GM21447 (cell line): Measurements from ENCODE around the gene CR1L.

Experiments used
- ATAC-seq: cut with Tn5 transposase; IDR thresholded peaks from one replicate; pipeline ENCODE4 v1.9.1; 2021; ENCODE audit not compliant: unreplicated experiment

The CR1L gene

GRCh38 chr1:207742850-207743555, 98.1 kb downstream of the CR1L start:
- ATAC-seq, result no peak

- ATAC-seq, result no peak
Measured at GRCh38 chr1:207744000-207744534, 99.1 kb downstream of the CR1L start.

- no peak for ATAC-seq
Measured at GRCh38 chr1:207745285-207745684, 100.4 kb downstream of the CR1L start.

GRCh38 chr1:207745839-207746767, 101.2 kb downstream of the CR1L start:
- no peak for ATAC-seq

- no peak for ATAC-seq
Measured at GRCh38 chr1:207747627-207748492, 102.9 kb downstream of the CR1L start.

GRCh38 chr1:207748737-207749528, 104.0 kb downstream of the CR1L start:
- ATAC-seq, result no peak

- no peak for ATAC-seq
Measured at GRCh38 chr1:207750631-207751305, 105.8 kb downstream of the CR1L start.

- ATAC-seq, result peak; percentile 1
Measured at GRCh38 chr1:207751463-207751789, 106.5 kb downstream of the CR1L start.

- peak; percentile 94 for ATAC-seq
Measured at GRCh38 chr1:207751790-207752455, 107.0 kb downstream of the CR1L start, which contains the start of gene CD46. Gene CD46 (plus strand): TSS chr1:207752054. CDS start chr1:207752213, 159 bp downstream.

- peak; percentile 36 for ATAC-seq
Measured at GRCh38 chr1:207752456-207752998, 107.6 kb downstream of the CR1L start.

- ATAC-seq, result no peak
Measured at GRCh38 chr1:207753611-207754010, 108.7 kb downstream of the CR1L start.

GRCh38 chr1:207754011-207754410, 109.1 kb downstream of the CR1L start:
- ATAC-seq, result no peak

GRCh38 chr1:207754974-207755700, 110.2 kb downstream of the CR1L start:
- ATAC-seq, result no peak

- ATAC-seq, result no peak
Measured at GRCh38 chr1:207755846-207756693, 111.1 kb downstream of the CR1L start.

GRCh38 chr1:207762622-207763021, 117.7 kb downstream of the CR1L start:
- ATAC-seq, result no peak

GRCh38 chr1:207763091-207763490, 118.2 kb downstream of the CR1L start:
- ATAC-seq, result no peak

- ATAC-seq, result no peak
Measured at GRCh38 chr1:207763972-207764371, 119.0 kb downstream of the CR1L start.
